AG04450 (cell line): ENCODE data around the gene GRK7. TPM values are rescaled to one million over a fixed set of nuclear protein-coding genes. Genes with fewer than 3 reads are reported as not detected.

Source experiments
- CTCF ChIA-PET: fragments of 300-600, 350-600 bp; formaldehyde crosslinking; extraction: SDS; loops from one replicate; lab custom pipeline; 2022; ENCODE audit warnings: antibody characterized with exemption, inconsistent platforms; lab: Charles Lee
- POLR2A ChIA-PET: fragments of 350-600 bp; formaldehyde crosslinking; extraction: SDS; loops from one replicate; lab custom pipeline; 2021; ENCODE audit warnings: antibody characterized with exemption, inconsistent platforms; lab: Yijun Ruan, JAX
- DNase-seq: peaks from one replicate; pipeline ENCODE4 v3.0.0-alpha.2; 2011; ENCODE audit warnings: low read depth, low spot score
- H3K27ac ChIP-seq: one replicate; pipeline ENCODE4 v1.5.1; 2012; ENCODE audit warnings: low read depth, low read length, control low read depth
- H3K27me3 ChIP-seq: one replicate; pipeline ENCODE4 v1.6.0; 2012; ENCODE audit warnings: low read length; ENCODE audit not compliant: control insufficient read depth, insufficient read depth
- H3K4me3 ChIP-seq: 2 replicates; pipeline ENCODE4 v1.5.1; 2011; ENCODE audit warnings: mild to moderate bottlenecking, low read depth, low read length, control low read depth
- H3K9me3 ChIP-seq: 2 replicates; pipeline ENCODE4 v1.5.1; 2012; ENCODE audit warnings: low read length; ENCODE audit not compliant: control insufficient read depth, insufficient read depth
- CTCF ChIP-seq: IDR thresholded peaks from 2 replicates; pipeline ENCODE4 v1.5.1; 2011; ENCODE audit warnings: low read depth, low read length, control low read depth, inconsistent platforms
- polyA plus RNA-seq: library from polyadenylated mRNA; depleted of rRNA; stranded (reverse); fragments of >200 nt; gene quantifications from 2 replicates; pipeline ENCODE4 v1.2.3, GENCODE V29; 2011

Gene GRK7
- polyA plus RNA-seq, 1 experiment: not detected

GRCh38 chr3:141723255-141723654, 40.0 kb upstream of the GRK7 start:
- CTCF ChIA-PET: interaction anchor here (0.9 to 2.3 kb wide), 2 partner anchors 15 to 152 kb away, joined by 3 to 14 read pairs; partner anchors contain the start of gene RNF7
- TF ChIP-seq CTCF: no peak
- Histone ChIP-seq H3K27ac (no peak overlapping the region), H3K27me3 (no peaks in the 10 kb centered on the region), H3K9me3 (no peaks in the 10 kb centered on the region), H3K4me3 (no peak overlapping the region)
- POLR2A ChIA-PET: interaction anchor here (0.6 kb wide), 1 partner anchor 32 kb away, joined by 3 read pairs; no protein-coding TSS in a partner anchor
- DNase-seq: no peak

- Histone ChIP-seq H3K27ac (no peak overlapping the region), H3K9me3 (no peaks in the 10 kb centered on the region), H3K4me3 (no peak overlapping the region), H3K27me3 (no peaks in the 10 kb centered on the region)
- CTCF ChIA-PET: interaction anchor here (1.0 to 2.3 kb wide), 2 partner anchors 14 to 151 kb away, joined by 5 to 14 read pairs; partner anchors contain the start of gene RNF7
- no peak for DNase-seq
- POLR2A ChIA-PET: no interaction called here
- no peak for TF ChIP-seq CTCF
Measured at GRCh38 chr3:141724186-141724585, 39.0 kb upstream of the GRK7 start.

- Histone ChIP-seq H3K27ac (no peak overlapping the region), H3K9me3 (no peaks in the 10 kb centered on the region), H3K4me3 (no peak overlapping the region), H3K27me3 (no peaks in the 10 kb centered on the region)
- no peak for DNase-seq
- CTCF ChIA-PET: interaction anchor here (0.6 to 1.0 kb wide), 2 partner anchors 150 to 305 kb away, joined by 5 read pairs; no protein-coding TSS in a partner anchor
- POLR2A ChIA-PET: no interaction called here
- no peak for TF ChIP-seq CTCF
Measured at GRCh38 chr3:141725036-141725435, 38.2 kb upstream of the GRK7 start.

GRCh38 chr3:141726483-141726882, 36.7 kb upstream of the GRK7 start:
- DNase-seq: no peak
- Histone ChIP-seq H3K4me3 (no peak overlapping the region), H3K9me3 (no peaks in the 10 kb centered on the region), H3K27me3 (no peaks in the 10 kb centered on the region), H3K27ac (no peak overlapping the region)
- CTCF ChIA-PET: no interaction called here
- POLR2A ChIA-PET: no interaction called here
- no peak for TF ChIP-seq CTCF

- ChIA-PET POLR2A (no interaction called here), CTCF (interaction anchor here (0.5 to 1.2 kb wide), 3 partner anchors 10 to 136 kb away, joined by 3 to 4 read pairs (median 4); partner anchors contain the start of gene RNF7)
- no peaks in the 10 kb centered on the region for H3K27me3 ChIP-seq
- TF ChIP-seq CTCF: no peak
- DNase-seq: no peak
- no peak overlapping the region for H3K4me3 ChIP-seq
- H3K9me3 ChIP-seq: no peaks in the 10 kb centered on the region
- H3K27ac ChIP-seq: no peak overlapping the region
Measured at GRCh38 chr3:141728355-141728892, 34.8 kb upstream of the GRK7 start.
